ENCODE measurements around the gene TTBK1.

TTBK1 gene

GRCh38 chr6:43287717-43288679, 44.7 kb downstream of the TTBK1 start:
- no peak for DNase-seq
- no peak for TF ChIP-seq POLR2A (IDR thresholded peaks at IDR 0.05; ENCODE audit: low read length)
- no peak for TF ChIP-seq GATA1 (IDR thresholded peaks at IDR 0.05; ENCODE audit: low read depth, low read length)

GRCh38 chr6:43290339-43290904, 47.1 kb downstream of the TTBK1 start:
- TF ChIP-seq GATA1 (IDR thresholded peaks at IDR 0.05; ENCODE audit: low read depth, low read length) (no peak), POLR2A (IDR thresholded peaks at IDR 0.05; ENCODE audit: low read length) (no peak)
- no peak for DNase-seq

- no peak for DNase-seq
Measured at GRCh38 chr6:43290905-43291355, 47.6 kb downstream of the TTBK1 start.

GRCh38 chr6:43291708-43292107, 48.4 kb downstream of the TTBK1 start:
- DNase-seq = no peak
- TF ChIP-seq GATA1 (IDR thresholded peaks at IDR 0.05; ENCODE audit: low read depth, low read length) = no peak
- TF ChIP-seq POLR2A (IDR thresholded peaks at IDR 0.05; ENCODE audit: low read length) = no peak

More at GRCh38 chr6:43290905-43291355, 47.6 kb downstream of the TTBK1 start:
- TF ChIP-seq GATA1 (IDR thresholded peaks at IDR 0.05; ENCODE audit: low read depth, low read length) (no peak), POLR2A (IDR thresholded peaks at IDR 0.05; ENCODE audit: low read length) (no peak)

- DNase-seq = no peak
- TF ChIP-seq GATA1 (IDR thresholded peaks at IDR 0.05; ENCODE audit: low read depth, low read length) = no peak
- no peak for TF ChIP-seq POLR2A (IDR thresholded peaks at IDR 0.05; ENCODE audit: low read length)
Measured at GRCh38 chr6:43292341-43292740, 49.1 kb downstream of the TTBK1 start.

GRCh38 chr6:43292763-43293318, 49.6 kb downstream of the TTBK1 start:
- DNase-seq = no peak
- TF ChIP-seq GATA1 (IDR thresholded peaks at IDR 0.05; ENCODE audit: low read depth, low read length) (no peak), POLR2A (IDR thresholded peaks at IDR 0.05; ENCODE audit: low read length) (no peak)

- no peak for DNase-seq
- TF ChIP-seq POLR2A (IDR thresholded peaks at IDR 0.05; ENCODE audit: low read length) (no peak), GATA1 (IDR thresholded peaks at IDR 0.05; ENCODE audit: low read depth, low read length) (no peak)
Measured at GRCh38 chr6:43293698-43294097, 50.4 kb downstream of the TTBK1 start.

- DNase-seq = no peak
- no peak for TF ChIP-seq GATA1 (IDR thresholded peaks at IDR 0.05; ENCODE audit: low read depth, low read length)
- no peak for TF ChIP-seq POLR2A (IDR thresholded peaks at IDR 0.05; ENCODE audit: low read length)
Measured at GRCh38 chr6:43294536-43294935, 51.3 kb downstream of the TTBK1 start.

GRCh38 chr6:43295456-43295855, 52.2 kb downstream of the TTBK1 start:
- DNase-seq = no peak
- no peak for TF ChIP-seq POLR2A (IDR thresholded peaks at IDR 0.05; ENCODE audit: low read length)
- TF ChIP-seq GATA1 (IDR thresholded peaks at IDR 0.05; ENCODE audit: low read depth, low read length) = no peak

- TF ChIP-seq POLR2A (IDR thresholded peaks at IDR 0.05; ENCODE audit: low read length) (no peak), GATA1 (IDR thresholded peaks at IDR 0.05; ENCODE audit: low read depth, low read length) (no peak)
- no peak for DNase-seq
Measured at GRCh38 chr6:43296780-43297497, 53.7 kb downstream of the TTBK1 start.

GRCh38 chr6:43297644-43298564, 54.6 kb downstream of the TTBK1 start, which contains the start of gene SLC22A7:
SLC22A7 (plus strand) TSS chr6:43298260; CDS start chr6:43298359, 99 bp downstream.
- TF ChIP-seq POLR2A (IDR thresholded peaks at IDR 0.05; ENCODE audit: low read length) (no peak), GATA1 (IDR thresholded peaks at IDR 0.05; ENCODE audit: low read depth, low read length) (no peak)
- no peak for DNase-seq

GRCh38 chr6:43298565-43299337, 55.5 kb downstream of the TTBK1 start:
- no peak for DNase-seq
- TF ChIP-seq GATA1 (IDR thresholded peaks at IDR 0.05; ENCODE audit: low read depth, low read length) = no peak
- TF ChIP-seq POLR2A (IDR thresholded peaks at IDR 0.05; ENCODE audit: low read length) = no peak
